Heart left ventricle (tissue), 13 donors: ENCODE data around the gene PRDM13.

Source experiments
- CTCF ChIP-seq, 12 donors: fragments of 200-600 bp; sonication (generic) in 4 of 12; IDR thresholded peaks; one replicate each; pipeline versions ENCODE4 v1.5.0 to v1.8.0; 2018 to 2022; ENCODE audit warnings: antibody characterized with exemption in 12 of 12, mild to moderate bottlenecking in 5 of 12
- POLR2A ChIP-seq, 2 donors: fragments of 450-650 bp; IDR thresholded peaks; one replicate each; pipeline ENCODE4 v1.6.1; 2017; ENCODE audit warnings: antibody characterized with exemption in 2 of 2, mild to moderate bottlenecking in 2 of 2, moderate library complexity in 2 of 2
- donor health status: ischemic (EF 13 %, LVEDD 7.1; RV severe dilation, severe dysfunction).
- donor health status: DM: no; HTN: yes; CAD: no.
- donor health status: DM: no; HTN: no; CAD: no.
- donor health status: ischemic (EF 25% LVEDD 6.9; RV normal size, moderate dysfunction).
- donor health status: ischemic (EF 25% LVEDD 5.7; RV mildly dilated, moderate dysfunction).
- donor health status: ischemic (EF 35%, LVEDD 5.7; RV mildly dilated, moderate dysfunction).
- donor health status: nonischemic (EF 11% LVEDD 7.7; RV severe dilation, severe dysfunction).
- donor health status: DM: yes; HTN: yes; CAD: no.
- donor health status: PGD.
- donor health status: ischemic (EF 29% LVEDD 5.4; RV normal size, mild dysfunction).
- donor health status: nonischemic (EF 23%, LVEDD 6.1; RV moderate dilation, normal function).

GRCh38 chr6:99606656-99607415 is at the start of gene PRDM13:
- no peak for TF ChIP-seq POLR2A (IDR thresholded peaks at IDR 0.05)
- no peak for TF ChIP-seq CTCF (IDR thresholded peaks at IDR 0.05)
